H1 (cell line): ENCODE measurements around the gene KRTAP5-6. TPM values are rescaled to one million over a fixed set of nuclear protein-coding genes. Genes with fewer than 3 reads are reported as not detected.

Experiments used
- CTCF ChIA-PET: fragments of 300-600 bp; sonication (Branson Sonifier 250); formaldehyde crosslinking; loops from one replicate; lab custom pipeline; 2021; ENCODE audit not compliant: partially characterized antibody; lab: Charles Lee
- POLR2A ChIA-PET: fragments of 300-600 bp; sonication (Branson Sonifier 250); formaldehyde crosslinking; loops from one replicate; lab custom pipeline; 2021; ENCODE audit warnings: inconsistent platforms; ENCODE audit not compliant: partially characterized antibody; lab: Charles Lee
- DNase-seq, 2 experiments: peaks; one replicate each; pipeline versions ENCODE4 v3.0.0 to v3.0.0-alpha.2; 2010 to 2022; ENCODE audit warnings: low spot score in 2 of 2, low read depth in 1 of 2, mixed read lengths in 1 of 2
- FAIRE-seq: peaks from 2 replicates; lab custom pipeline; 2011; peaks lifted over from hg19 to GRCh38; lab: Jason Lieb, UNC
- H2AFZ ChIP-seq: 2 replicates; pipeline ENCODE4 v1.8.1; 2012; ENCODE audit warnings: low read length, inconsistent platforms
- H2AK5ac ChIP-seq: 2 replicates; pipeline ENCODE4 v1.6.1; 2013; ENCODE audit warnings: low read depth, low read length
- H2BK120ac ChIP-seq: replicated peaks from 2 replicates; pipeline ENCODE3; 2013; ENCODE audit warnings: low read depth, low read length, inconsistent platforms
- H2BK12ac ChIP-seq: 2 replicates; pipeline ENCODE4 v1.6.1; 2013; ENCODE audit warnings: low read depth, low read length
- H2BK15ac ChIP-seq: 2 replicates; pipeline ENCODE4 v1.6.1; 2013; ENCODE audit warnings: low read length
- H2BK20ac ChIP-seq: 2 replicates; pipeline ENCODE4 v1.6.1; 2013; ENCODE audit warnings: low read length
- H2BK5ac ChIP-seq: 2 replicates; pipeline ENCODE4 v1.6.1; 2013; ENCODE audit warnings: low read depth, low read length
- H3K14ac ChIP-seq: 2 replicates; pipeline ENCODE4 v1.6.1; 2013; ENCODE audit warnings: inconsistent platforms; ENCODE audit not compliant: insufficient read length
- H3K18ac ChIP-seq: 2 replicates; pipeline ENCODE4 v1.6.1; 2013; ENCODE audit warnings: low read length; ENCODE audit errors: extremely low read depth
- H3K23ac ChIP-seq: 2 replicates; pipeline ENCODE4 v1.6.1; 2013; ENCODE audit warnings: inconsistent platforms; ENCODE audit not compliant: insufficient read length
- H3K23me2 ChIP-seq: 2 replicates; pipeline ENCODE4 v1.6.1; 2013; ENCODE audit warnings: low read depth, low read length
- H3K27ac ChIP-seq: 2 replicates; pipeline ENCODE4 v1.6.1; 2011; ENCODE audit warnings: low read depth, low read length, inconsistent platforms
- H3K27me3 ChIP-seq, 4 experiments: replicated peaks in 1 of 4; 1 replicate in 1 of 4; 2 replicates in 3 of 4; pipeline versions ENCODE4 v1.6.1 to v1.8.1; 2011 to 2013; ENCODE audit warnings: low read length in 3 of 4, mild to moderate bottlenecking in 3 of 4, inconsistent platforms in 2 of 4, mixed read lengths in 2 of 4, moderate library complexity in 1 of 4; ENCODE audit not compliant: control insufficient read depth in 3 of 4, insufficient read depth in 3 of 4; ENCODE audit errors: extremely low read depth in 1 of 4
- H3K36me3 ChIP-seq, 4 experiments: 2 replicates each; pipeline versions ENCODE4 v1.6.1 to v1.8.1; 2011 to 2013; ENCODE audit warnings: mild to moderate bottlenecking in 4 of 4, low read length in 3 of 4, moderate library complexity in 2 of 4, control low read depth in 1 of 4, inconsistent platforms in 1 of 4; ENCODE audit not compliant: insufficient read depth in 4 of 4, control insufficient read depth in 2 of 4
- H3K4ac ChIP-seq: replicated peaks from 2 replicates; pipeline ENCODE3; 2013; ENCODE audit warnings: low read length, low read depth, mixed read lengths, inconsistent platforms; ENCODE audit not compliant: insufficient read length
- H3K4me1 ChIP-seq, 4 experiments: replicated peaks in 1 of 4; 1 replicate in 1 of 4; 2 replicates in 3 of 4; pipeline versions ENCODE4 v1.6.1 to v1.8.1; 2011 to 2013; ENCODE audit warnings: low read length in 3 of 4, inconsistent platforms in 2 of 4, mixed read lengths in 1 of 4; ENCODE audit not compliant: insufficient read depth in 4 of 4, control insufficient read depth in 3 of 4
- H3K4me2 ChIP-seq, 2 experiments: 2 replicates each; pipeline versions ENCODE4 v1.6.1 to v1.8.1; 2011 to 2013; ENCODE audit warnings: low read depth in 2 of 2, low read length in 2 of 2, control low read depth in 1 of 2, inconsistent platforms in 1 of 2, mild to moderate bottlenecking in 1 of 2; ENCODE audit not compliant: insufficient read depth in 1 of 2
- H3K4me3 ChIP-seq, 4 experiments: fragments of 200-600, 300-600 bp in 1 of 4; sonication (generic), shearing (Covaris generic), sonication (Bioruptor Twin) in 1 of 4; 2 replicates each; pipeline versions ENCODE4 v1.5.1 to v1.8.1; 2011 to 2016; ENCODE audit warnings: low read length in 4 of 4, low read depth in 3 of 4, control low read depth in 2 of 4, inconsistent platforms in 2 of 4, mild to moderate bottlenecking in 2 of 4, mixed read lengths in 1 of 4, moderate library complexity in 1 of 4; ENCODE audit not compliant: insufficient read depth in 2 of 4; ENCODE audit errors: extremely low read depth in 1 of 4
- H3K56ac ChIP-seq: replicated peaks from 2 replicates; pipeline ENCODE3; 2013; ENCODE audit warnings: low read depth, mild to moderate bottlenecking, mixed read lengths, low read length, inconsistent platforms; ENCODE audit not compliant: insufficient read length
- H3K79me1 ChIP-seq: 2 replicates; pipeline ENCODE4 v1.6.1; 2013; ENCODE audit warnings: low read depth, low read length, control low read depth
- H3K79me2 ChIP-seq, 2 experiments: 2 replicates each; pipeline versions ENCODE4 v1.6.1 to v1.8.1; 2012 to 2013; ENCODE audit warnings: low read length in 2 of 2, mild to moderate bottlenecking in 2 of 2, inconsistent platforms in 1 of 2; ENCODE audit not compliant: insufficient read depth in 2 of 2, control insufficient read depth in 1 of 2
- H3K9ac ChIP-seq, 4 experiments: replicated peaks in 1 of 4; 1 replicate in 1 of 4; 2 replicates in 3 of 4; pipeline versions ENCODE4 v1.6.1 to v1.8.1; 2011 to 2013; ENCODE audit warnings: low read depth in 3 of 4, low read length in 3 of 4, control low read depth in 2 of 4, mild to moderate bottlenecking in 2 of 4, moderate library complexity in 2 of 4, inconsistent platforms in 1 of 4; ENCODE audit errors: extremely low read depth in 1 of 4
- H3K9me3 ChIP-seq, 2 experiments: 2 replicates each; pipeline versions ENCODE4 v1.6.1 to v1.8.1; 2012 to 2013; ENCODE audit warnings: mild to moderate bottlenecking in 2 of 2, moderate library complexity in 2 of 2, control low read depth in 1 of 2, inconsistent platforms in 1 of 2, low read depth in 1 of 2, low read length in 1 of 2, mixed read lengths in 1 of 2; ENCODE audit not compliant: insufficient read depth in 2 of 2
- H4K20me1 ChIP-seq, 2 experiments: replicated peaks in 1 of 2; 2 replicates each; pipeline versions ENCODE3 to v1.8.1; 2011 to 2013; ENCODE audit warnings: inconsistent platforms in 2 of 2, low read length in 2 of 2, mild to moderate bottlenecking in 1 of 2; ENCODE audit not compliant: insufficient read depth in 2 of 2, control insufficient read depth in 1 of 2
- H4K5ac ChIP-seq: 2 replicates; pipeline ENCODE4 v1.6.1; 2013; ENCODE audit warnings: low read length, low read depth, mixed read lengths, inconsistent platforms; ENCODE audit not compliant: insufficient read length
- H4K8ac ChIP-seq: 2 replicates; pipeline ENCODE4 v1.8.0; 2013; ENCODE audit warnings: mild to moderate bottlenecking, moderate library complexity, low read length, inconsistent platforms; ENCODE audit not compliant: insufficient read depth; ENCODE audit errors: extremely low read depth
- H4K91ac ChIP-seq: replicated peaks from 2 replicates; pipeline ENCODE3; 2013; ENCODE audit warnings: low read length, mixed read lengths, inconsistent platforms; ENCODE audit not compliant: insufficient read length
- BRCA1 ChIP-seq: IDR thresholded peaks from 2 replicates; pipeline ENCODE4 v1.6.1; 2012; ENCODE audit warnings: low read depth, low read length, improper control_type of control experiment
- EGR1 ChIP-seq: IDR thresholded peaks from 2 replicates; pipeline ENCODE4 v1.6.1; 2011; ENCODE audit warnings: low read depth, low read length, borderline replicate concordance
- GABPA ChIP-seq: IDR thresholded peaks from 2 replicates; pipeline ENCODE4 v1.6.1; 2011; ENCODE audit warnings: mild to moderate bottlenecking, low read length, moderate library complexity, borderline replicate concordance; ENCODE audit not compliant: insufficient read depth
- JUND ChIP-seq: IDR thresholded peaks from 2 replicates; pipeline ENCODE4 v1.6.1; 2011; ENCODE audit warnings: mild to moderate bottlenecking, improper control_type of control experiment, low read length
- SAP30 ChIP-seq: fragments of 300-600 bp; sonication (generic); IDR thresholded peaks from 2 replicates; pipeline ENCODE4 v1.7.1; 2012; ENCODE audit warnings: low read length, moderate library complexity, mild to moderate bottlenecking, inconsistent platforms; ENCODE audit not compliant: insufficient read depth, insufficient replicate concordance
- SUZ12 ChIP-seq: fragments of 200-600 bp; sonication (generic); IDR thresholded peaks from 2 replicates; pipeline ENCODE4 v1.6.1; 2012; ENCODE audit warnings: mild to moderate bottlenecking, inconsistent platforms, low read length, moderate library complexity, mixed read lengths
- TBP ChIP-seq: IDR thresholded peaks from 2 replicates; pipeline ENCODE4 v1.6.1; 2011; ENCODE audit warnings: low read depth, low read length, improper control_type of control experiment
- WGBS, 2 experiments: shearing (Covaris generic) in 1 of 2; methylation state at CpG; one replicate each; pipeline versions ENCODE4 v1.1.6 to v1.1.7; 2013 to 2015; ENCODE audit warnings: low lambda C conversion rate in 2 of 2, mixed read lengths in 2 of 2, inconsistent platforms in 1 of 2, low coverage in 1 of 2, missing lambda C conversion rate in 1 of 2; ENCODE audit not compliant: insufficient replicate concordance in 2 of 2, insufficient coverage in 1 of 2, insufficient read length in 1 of 2; ENCODE audit errors: extremely low coverage in 1 of 2, missing lambda C conversion rate in 1 of 2; 5-methylcytosine and 5-hydroxymethylcytosine counted together
- polyA plus RNA-seq, 7 experiments: library from polyadenylated mRNA; depleted of rRNA in 3 of 7; stranded (reverse) in 5 of 7; unstranded in 2 of 7; fragments of >200 nt in 5 of 7; fragments of 200-250 nt in 2 of 7; gene quantifications; 1 replicate in 5 of 7; 2 replicates in 1 of 7; 4 replicates in 1 of 7; pipeline versions ENCODE4 v1.2.1 to v1.2.3, GENCODE V29; 2011 to 2013; ENCODE audit warnings: missing spikeins in 2 of 7, mixed read lengths in 2 of 7
- total RNA-seq: library from RNA; stranded (reverse); fragmentation: NEBNext Ultra II Directional; extraction: Animal tissue kit (Norgen Biotek cat#: 25700); gene quantifications from 2 replicates; pipeline ENCODE4 v1.2.1, GENCODE V29; 2021

KRTAP5-6 gene
- total and polyA plus RNA-seq, 2 of the 8 experiments (the other 6 are each of a cell fraction or from before 2014, with no cell fraction given) = not detected

- ChIA-PET CTCF (interaction anchor here (3.0 to 4.4 kb wide), 3 partner anchors 15 to 442 kb away, joined by 13 to 19 read pairs (median 16); no protein-coding TSS in a partner anchor), POLR2A (no interaction called here)
- H3K56ac ChIP-seq = no peak overlapping the region
Observed at GRCh38 chr11:1708716-1709115, 11.7 kb downstream of the KRTAP5-6 start.

More at GRCh38 chr11:1708716-1709115, 11.7 kb downstream of the KRTAP5-6 start:
- H2BK12ac ChIP-seq = no peak overlapping the region
- H4K20me1 ChIP-seq = no peaks in the 10 kb centered on the region
- no peaks in the 10 kb centered on the region for H3K4me1 ChIP-seq
- no peak overlapping the region for H2BK120ac ChIP-seq
- H2BK5ac ChIP-seq = no peak overlapping the region
- H4K8ac ChIP-seq = no peak overlapping the region
- H2AK5ac ChIP-seq = no peak overlapping the region
- H2BK20ac ChIP-seq = no peak overlapping the region
- no peak overlapping the region for H3K4ac ChIP-seq
- peaks cover 0 to 5% (median 2%) of the 10 kb centered on the region in 4 experiments; a peak in 1 of 7 replicates for H3K27me3 ChIP-seq
- no peak overlapping the region for H3K27ac ChIP-seq
- H3K36me3 ChIP-seq = no peaks in the 10 kb centered on the region
- no peak overlapping the region for H3K4me3 ChIP-seq
- no peak overlapping the region for H3K14ac ChIP-seq
- 87% methylated on average over 10 of the region's 10 CpGs; no CpG with 5 or more reads in 1 of the 2 experiments for WGBS, 2 experiments
- no peak for FAIRE-seq
- H2AFZ ChIP-seq = no peak overlapping the region
- H3K79me1 ChIP-seq = no peaks in the 10 kb centered on the region
- H3K23ac ChIP-seq = no peak overlapping the region
- H3K23me2 ChIP-seq = no peaks in the 10 kb centered on the region
- no peak overlapping the region for H3K9ac ChIP-seq
- no peak overlapping the region for H3K4me2 ChIP-seq
- no peak for TF ChIP-seq JUND
- TF ChIP-seq TBP = no peak
- TF ChIP-seq SAP30 = no peak
- no peak for TF ChIP-seq GABPA
- TF ChIP-seq EGR1 = no peak
- TF ChIP-seq SUZ12 = no peak
- TF ChIP-seq BRCA1 = no peak
- no peak for DNase-seq
- H4K5ac ChIP-seq = no peak overlapping the region
- H3K79me2 ChIP-seq = no peaks in the 10 kb centered on the region
- no peaks in the 10 kb centered on the region for H3K9me3 ChIP-seq
- H3K18ac ChIP-seq = no peak overlapping the region
- H2BK15ac ChIP-seq = no peak overlapping the region
- no peak overlapping the region for H4K91ac ChIP-seq
